GM23338 (cell line): Measurements from ENCODE around the gene ALDH18A1.

Experiments used
- EZH2 ChIP-seq: fragments of 200-600 bp; sonication (generic); IDR thresholded peaks from one replicate; pipeline ENCODE4 v1.8.0; 2017; ENCODE audit warnings: antibody characterized with exemption, mild to moderate bottlenecking, low read depth; ENCODE audit not compliant: unreplicated experiment
- POLR2AphosphoS5 ChIP-seq: IDR thresholded peaks from 2 replicates; pipeline ENCODE4 v1.6.1; 2016; ENCODE audit warnings: antibody characterized with exemption, low read depth
- ZNF331 ChIP-seq: fragments of 250-450 bp; sonication (Bioruptor Pico); IDR thresholded peaks from 2 replicates; pipeline ENCODE4 v1.5.0; 2020; ENCODE audit warnings: low read depth, mild to moderate bottlenecking, moderate library complexity
- TF ChIP-seq, protein P1 (sequence below), 2 experiments: fragments of 200-600 bp in 1 of 2; sonication (generic) in 1 of 2; conservative IDR thresholded peaks; 2 replicates each; pipeline versions ENCODE4 v1.5.1 to v1.6.1; 2016 to 2017; ENCODE audit warnings: antibody characterized with exemption in 2 of 2, low read depth in 2 of 2, mild to moderate bottlenecking in 2 of 2, moderate library complexity in 1 of 2
- TF ChIP-seq, protein P2 (sequence below): IDR thresholded peaks from one replicate; pipeline ENCODE4 v1.6.1; 2018; ENCODE audit warnings: antibody characterized with exemption; ENCODE audit not compliant: unreplicated experiment

DNA sequence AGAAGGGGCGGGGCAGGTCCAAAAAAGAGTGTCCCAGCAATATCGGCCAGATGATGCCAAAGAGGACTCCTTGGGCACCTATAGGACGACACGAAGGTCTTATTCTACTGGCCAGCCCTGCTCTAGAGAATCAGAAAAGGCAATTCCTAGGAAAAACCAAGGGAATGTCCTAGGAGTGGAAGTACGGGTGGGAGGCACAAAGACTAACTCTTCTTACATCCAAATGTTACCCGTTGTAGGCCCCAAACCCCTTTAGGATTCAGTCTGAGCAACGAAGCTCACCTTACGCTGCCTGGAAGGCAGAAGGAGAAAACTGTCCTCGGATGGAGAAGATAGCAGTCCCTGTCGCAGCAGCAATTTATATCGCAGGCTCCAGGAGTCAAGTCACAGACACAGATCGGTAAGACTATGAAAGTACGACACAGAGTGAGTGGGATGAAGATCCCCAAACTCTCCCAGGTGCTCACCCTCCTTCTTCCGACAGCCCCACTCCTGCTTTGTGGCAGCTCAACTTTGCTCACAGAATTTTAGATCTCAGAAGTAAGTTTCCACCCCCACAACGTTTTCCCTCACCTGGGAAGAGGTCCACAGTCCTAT lies 36.7 kb upstream of the ALDH18A1 start:
- TF ChIP-seq EZH2 (no peak), ZNF331 (CRISPR knock-in tag) (no peak), POLR2AphosphoS5 (no peak)
- TF ChIP-seq, protein P1, sequence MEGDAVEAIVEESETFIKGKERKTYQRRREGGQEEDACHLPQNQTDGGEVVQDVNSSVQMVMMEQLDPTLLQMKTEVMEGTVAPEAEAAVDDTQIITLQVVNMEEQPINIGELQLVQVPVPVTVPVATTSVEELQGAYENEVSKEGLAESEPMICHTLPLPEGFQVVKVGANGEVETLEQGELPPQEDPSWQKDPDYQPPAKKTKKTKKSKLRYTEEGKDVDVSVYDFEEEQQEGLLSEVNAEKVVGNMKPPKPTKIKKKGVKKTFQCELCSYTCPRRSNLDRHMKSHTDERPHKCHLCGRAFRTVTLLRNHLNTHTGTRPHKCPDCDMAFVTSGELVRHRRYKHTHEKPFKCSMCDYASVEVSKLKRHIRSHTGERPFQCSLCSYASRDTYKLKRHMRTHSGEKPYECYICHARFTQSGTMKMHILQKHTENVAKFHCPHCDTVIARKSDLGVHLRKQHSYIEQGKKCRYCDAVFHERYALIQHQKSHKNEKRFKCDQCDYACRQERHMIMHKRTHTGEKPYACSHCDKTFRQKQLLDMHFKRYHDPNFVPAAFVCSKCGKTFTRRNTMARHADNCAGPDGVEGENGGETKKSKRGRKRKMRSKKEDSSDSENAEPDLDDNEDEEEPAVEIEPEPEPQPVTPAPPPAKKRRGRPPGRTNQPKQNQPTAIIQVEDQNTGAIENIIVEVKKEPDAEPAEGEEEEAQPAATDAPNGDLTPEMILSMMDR (conservative IDR thresholded peaks at IDR 0.05; ENCODE audit: low read depth in 2 of 2): no peak
- TF ChIP-seq, protein P2, sequence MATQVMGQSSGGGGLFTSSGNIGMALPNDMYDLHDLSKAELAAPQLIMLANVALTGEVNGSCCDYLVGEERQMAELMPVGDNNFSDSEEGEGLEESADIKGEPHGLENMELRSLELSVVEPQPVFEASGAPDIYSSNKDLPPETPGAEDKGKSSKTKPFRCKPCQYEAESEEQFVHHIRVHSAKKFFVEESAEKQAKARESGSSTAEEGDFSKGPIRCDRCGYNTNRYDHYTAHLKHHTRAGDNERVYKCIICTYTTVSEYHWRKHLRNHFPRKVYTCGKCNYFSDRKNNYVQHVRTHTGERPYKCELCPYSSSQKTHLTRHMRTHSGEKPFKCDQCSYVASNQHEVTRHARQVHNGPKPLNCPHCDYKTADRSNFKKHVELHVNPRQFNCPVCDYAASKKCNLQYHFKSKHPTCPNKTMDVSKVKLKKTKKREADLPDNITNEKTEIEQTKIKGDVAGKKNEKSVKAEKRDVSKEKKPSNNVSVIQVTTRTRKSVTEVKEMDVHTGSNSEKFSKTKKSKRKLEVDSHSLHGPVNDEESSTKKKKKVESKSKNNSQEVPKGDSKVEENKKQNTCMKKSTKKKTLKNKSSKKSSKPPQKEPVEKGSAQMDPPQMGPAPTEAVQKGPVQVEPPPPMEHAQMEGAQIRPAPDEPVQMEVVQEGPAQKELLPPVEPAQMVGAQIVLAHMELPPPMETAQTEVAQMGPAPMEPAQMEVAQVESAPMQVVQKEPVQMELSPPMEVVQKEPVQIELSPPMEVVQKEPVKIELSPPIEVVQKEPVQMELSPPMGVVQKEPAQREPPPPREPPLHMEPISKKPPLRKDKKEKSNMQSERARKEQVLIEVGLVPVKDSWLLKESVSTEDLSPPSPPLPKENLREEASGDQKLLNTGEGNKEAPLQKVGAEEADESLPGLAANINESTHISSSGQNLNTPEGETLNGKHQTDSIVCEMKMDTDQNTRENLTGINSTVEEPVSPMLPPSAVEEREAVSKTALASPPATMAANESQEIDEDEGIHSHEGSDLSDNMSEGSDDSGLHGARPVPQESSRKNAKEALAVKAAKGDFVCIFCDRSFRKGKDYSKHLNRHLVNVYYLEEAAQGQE: no peak
